HG02870 (cell line): ENCODE results near the gene CENPT.
"Not testable (repeated sequence)": the region's sequence is repeated elsewhere in the genome, so short reads cannot be mapped to it uniquely, and the experiment has no call there.

Experiments
- ATAC-seq: cut with Tn5 transposase; IDR thresholded peaks from one replicate; pipeline ENCODE4 v1.9.1; 2021; ENCODE audit warnings: mild to moderate bottlenecking, moderate library complexity; ENCODE audit not compliant: unreplicated experiment

Gene CENPT

GRCh38 chr16:67848118-67848517, 625 bp upstream of the CENPT start:
- no peak for ATAC-seq

GRCh38 chr16:67846320-67847063, 1.0 kb downstream of the CENPT start, which contains the start of gene NUTF2:
NUTF2 (plus strand) TSS chr16:67846933; CDS start chr16:67865131, 18,198 bp downstream.
- ATAC-seq: peak; percentile 49

GRCh38 chr16:67846063-67846319, 1.5 kb downstream of the CENPT start:
- no peak for ATAC-seq

GRCh38 chr16:67845291-67846062, 2.0 kb downstream of the CENPT start:
- no peak for ATAC-seq

GRCh38 chr16:67844497-67844896, 3.0 kb downstream of the CENPT start:
- ATAC-seq: no peak

GRCh38 chr16:67843343-67843765, 4.1 kb downstream of the CENPT start:
- ATAC-seq: no peak

- ATAC-seq: peak; percentile 14
These were observed 4.8 kb downstream of the CENPT start for GRCh38 chr16:67842509-67843342.

GRCh38 chr16:67841816-67842508, 5.5 kb downstream of the CENPT start, which contains the start of gene THAP11:
THAP11 (plus strand) TSS chr16:67842320; CDS start chr16:67842555, 235 bp downstream.
- peak; percentile 47 for ATAC-seq

- no peak for ATAC-seq
These were observed 6.2 kb downstream of the CENPT start for GRCh38 chr16:67841198-67841815.

- ATAC-seq: no peak
These were observed 9.7 kb downstream of the CENPT start for GRCh38 chr16:67837811-67838210.

- not testable (repeated sequence) for ATAC-seq
These were observed 10.3 kb downstream of the CENPT start for GRCh38 chr16:67837190-67837589.

- no peak for ATAC-seq
These were observed 13.3 kb downstream of the CENPT start for GRCh38 chr16:67834242-67834614.

GRCh38 chr16:67833415-67834241, 13.9 kb downstream of the CENPT start:
- ATAC-seq: peak; percentile 89

- ATAC-seq: no peak
These were observed 14.5 kb downstream of the CENPT start for GRCh38 chr16:67833030-67833414.

- ATAC-seq: no peak
These were observed 18.8 kb downstream of the CENPT start for GRCh38 chr16:67828651-67829050.

GRCh38 chr16:67825906-67826305, 21.6 kb downstream of the CENPT start:
- no peak for ATAC-seq

GRCh38 chr16:67825119-67825518, 22.4 kb downstream of the CENPT start:
- ATAC-seq: no peak

- ATAC-seq: no peak
These were observed 25.0 kb downstream of the CENPT start for GRCh38 chr16:67822511-67822910.

GRCh38 chr16:67820608-67821259, 26.8 kb downstream of the CENPT start:
- no peak for ATAC-seq
